GM15510 (cell line): ENCODE measurements around the gene CYFIP1.

Source experiments
- POLR2A ChIP-seq: IDR thresholded peaks from 3 replicates; pipeline ENCODE4 v1.6.1; 2011; ENCODE audit warnings: borderline replicate concordance; ENCODE audit not compliant: insufficient read length; ENCODE audit errors: extremely low read depth

The CYFIP1 gene

DNA sequence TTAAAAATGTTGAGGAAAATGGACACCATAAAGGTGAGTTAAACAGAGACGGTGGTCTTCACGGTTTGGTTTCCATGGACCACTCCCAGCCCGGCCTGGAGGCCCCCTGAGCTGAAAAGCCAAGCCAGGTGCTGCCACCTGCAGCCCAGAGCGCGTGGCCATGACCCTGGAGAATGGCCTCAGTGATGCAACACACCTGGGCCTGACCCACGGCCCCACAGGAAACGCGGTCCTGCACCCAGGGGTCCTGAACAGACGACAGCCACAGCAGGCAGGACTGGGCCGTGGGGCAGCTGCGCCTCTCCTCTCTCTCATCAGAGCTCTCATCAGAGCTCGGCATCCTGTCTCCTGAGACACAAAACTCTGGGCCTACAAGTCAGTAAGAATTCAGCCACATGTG, 77.6 kb downstream of the CYFIP1 start:
- no peak for TF ChIP-seq POLR2A

DNA sequence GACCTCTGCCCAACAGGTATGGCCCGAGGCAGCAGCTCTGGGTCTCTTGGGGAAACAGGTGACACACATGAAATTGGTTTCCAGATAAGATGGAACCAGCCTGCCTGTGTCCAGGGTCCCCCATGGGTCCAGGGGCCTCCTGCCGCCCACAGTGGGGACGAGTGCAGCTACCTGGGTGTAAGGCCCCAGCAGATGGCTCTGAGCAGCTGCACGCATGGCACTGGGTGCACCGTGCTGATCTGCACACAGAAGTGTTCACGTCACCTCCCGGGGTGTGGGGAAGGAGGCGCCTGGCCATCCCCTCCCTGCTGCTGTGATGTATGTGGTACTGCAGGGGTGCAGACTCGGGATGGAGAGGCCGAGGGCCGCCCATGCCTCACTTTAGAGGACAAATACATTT, 78.1 kb downstream of the CYFIP1 start:
- no peak for TF ChIP-seq POLR2A

DNA sequence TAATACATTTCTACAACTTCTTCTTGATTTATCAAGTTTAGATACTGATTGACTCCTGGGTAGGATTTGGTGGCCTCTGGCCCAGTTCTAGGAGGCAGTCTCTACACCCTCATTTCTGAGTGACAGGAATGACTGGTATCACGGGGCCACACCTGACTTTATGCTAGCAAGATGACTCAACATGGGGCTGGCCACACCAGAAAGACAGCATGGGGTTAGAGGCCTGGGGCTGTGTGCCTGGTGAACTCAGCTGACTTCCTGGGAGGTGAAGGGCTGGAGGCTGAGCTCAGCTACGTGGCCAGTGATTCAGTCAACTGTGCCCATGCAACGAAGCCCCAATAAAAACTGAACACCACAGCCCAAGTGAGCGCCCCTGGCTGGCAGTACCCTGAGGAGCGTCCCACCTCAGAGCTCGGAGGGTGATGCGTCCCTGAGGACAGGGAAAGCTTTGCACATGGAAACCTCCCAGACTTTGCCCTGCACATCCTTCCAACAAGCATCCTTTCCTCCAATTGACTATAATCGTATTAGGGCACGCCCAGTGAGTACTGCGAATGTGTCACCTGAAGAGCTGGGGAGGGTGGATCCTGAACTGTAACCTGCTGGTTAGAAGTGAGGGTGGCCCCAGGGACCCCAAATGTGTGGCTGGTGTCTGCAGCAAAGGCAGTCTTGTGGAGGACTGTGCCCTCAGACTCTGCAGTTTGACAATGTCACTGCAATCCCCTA, 84.5 kb downstream of the CYFIP1 start:
- TF ChIP-seq POLR2A = no peak

DNA sequence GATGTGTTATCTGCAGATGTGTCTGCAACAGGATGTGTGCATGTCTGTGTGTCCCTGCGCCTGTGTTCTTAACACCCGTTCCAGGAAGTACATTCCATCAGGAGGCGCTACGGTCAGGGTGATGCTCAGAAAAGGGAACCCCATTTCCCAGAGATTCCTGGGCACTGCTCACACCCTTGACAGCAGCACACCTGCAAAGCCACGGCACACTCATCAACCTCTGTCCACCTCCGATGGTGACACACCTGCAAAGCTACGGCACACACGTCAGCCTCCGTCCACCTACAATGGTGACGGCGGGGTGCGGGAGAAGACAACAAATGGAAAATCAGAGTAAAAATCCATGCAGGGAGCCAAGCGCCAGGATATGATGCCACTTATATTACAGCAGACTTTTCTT, 86.3 kb downstream of the CYFIP1 start:
- TF ChIP-seq POLR2A = no peak

DNA sequence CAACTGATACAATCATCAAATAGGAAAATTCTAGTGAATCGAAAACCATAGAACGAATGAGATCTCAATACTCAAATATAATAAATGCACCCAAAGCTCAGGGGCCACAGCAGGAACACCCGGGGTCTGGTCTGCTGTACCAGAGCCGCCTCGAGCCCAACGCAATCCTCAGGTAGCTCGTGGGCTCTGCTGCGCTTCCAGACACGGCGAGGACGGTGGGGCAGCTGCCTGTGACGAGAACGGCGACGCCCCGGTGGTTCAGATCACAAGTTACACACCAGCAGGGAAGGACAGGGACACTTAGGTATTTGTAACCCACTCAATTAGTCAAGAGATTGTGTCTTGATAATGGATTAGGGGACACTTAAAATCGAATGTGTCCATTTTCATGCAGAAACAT, 87.1 kb downstream of the CYFIP1 start:
- no peak for TF ChIP-seq POLR2A

DNA sequence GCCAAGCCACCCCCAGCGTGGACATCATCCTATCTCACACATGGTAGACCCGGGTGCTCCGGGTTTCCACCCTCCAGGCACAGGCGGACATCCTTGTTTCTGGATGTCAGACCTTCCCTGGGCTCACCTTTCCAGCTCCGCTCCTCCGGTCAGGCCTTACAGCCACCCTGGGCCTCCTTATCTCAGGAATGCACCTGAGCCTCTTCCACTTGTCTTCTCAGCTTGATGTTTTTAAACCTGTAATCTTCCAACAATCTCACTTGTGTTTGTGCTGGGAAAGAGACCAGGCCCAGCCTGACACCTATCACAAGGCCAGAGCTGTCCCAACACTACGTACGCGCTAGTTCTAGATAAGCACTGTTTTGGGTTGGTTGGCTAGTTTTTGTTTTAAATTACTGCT, 87.8 kb downstream of the CYFIP1 start:
- no peak for TF ChIP-seq POLR2A

DNA sequence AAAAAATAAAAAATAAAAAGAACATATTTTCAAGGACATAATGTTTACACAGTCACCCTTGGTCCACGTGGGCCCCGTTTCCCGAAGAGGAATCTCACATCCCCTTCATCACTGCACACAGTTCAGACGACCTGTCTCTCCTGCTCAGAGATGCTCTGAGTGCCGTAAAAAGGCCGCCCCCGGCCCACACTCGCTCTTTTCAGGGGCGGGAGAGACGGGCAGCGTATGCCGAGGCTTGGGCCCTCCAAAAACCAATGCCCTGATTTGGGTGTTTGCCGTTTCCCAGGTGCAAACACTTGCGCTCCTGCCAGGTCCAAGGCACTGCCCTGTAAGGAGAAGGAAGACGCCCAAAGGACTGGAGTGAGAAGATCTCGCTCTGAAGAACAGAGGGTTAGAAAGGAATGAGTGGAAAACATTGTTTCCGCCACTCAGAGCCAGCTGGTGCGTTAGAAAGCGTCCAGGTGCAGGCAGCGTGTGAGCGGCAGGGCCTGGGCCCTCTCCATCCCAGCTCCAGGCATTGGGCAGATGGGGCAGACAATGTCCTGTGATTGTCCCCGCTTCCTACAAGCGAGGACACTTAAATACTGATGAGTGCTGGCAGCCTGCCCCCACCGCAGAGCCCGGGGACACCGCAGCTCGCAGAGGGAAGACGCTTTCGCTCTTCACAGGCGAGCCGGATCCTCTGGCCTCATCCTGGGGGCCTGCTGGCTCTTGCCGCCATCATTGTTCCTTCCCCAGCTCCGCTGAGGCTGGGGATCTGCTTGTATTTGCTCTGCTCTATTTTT, 88.5 kb downstream of the CYFIP1 start:
- TF ChIP-seq POLR2A = no peak

DNA sequence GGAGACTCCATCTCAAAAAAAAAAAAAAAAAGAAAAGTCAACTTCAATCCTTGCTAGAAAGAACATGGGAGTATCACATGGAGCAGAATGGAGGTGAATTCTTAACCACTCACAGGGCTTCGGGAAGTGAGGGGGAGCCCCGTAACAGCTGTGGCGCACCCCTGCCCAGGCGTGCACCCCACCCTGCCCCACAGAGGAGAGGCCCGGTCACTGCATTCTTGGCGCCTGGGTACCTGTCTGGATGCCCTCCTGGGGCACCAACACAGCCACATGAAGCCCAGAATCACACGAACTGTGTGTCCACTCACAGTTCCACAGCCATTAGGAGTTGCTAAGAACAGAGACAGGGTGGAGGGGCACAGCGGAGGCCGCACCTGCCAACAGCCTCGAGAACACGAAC, 89.9 kb downstream of the CYFIP1 start:
- no peak for TF ChIP-seq POLR2A

DNA sequence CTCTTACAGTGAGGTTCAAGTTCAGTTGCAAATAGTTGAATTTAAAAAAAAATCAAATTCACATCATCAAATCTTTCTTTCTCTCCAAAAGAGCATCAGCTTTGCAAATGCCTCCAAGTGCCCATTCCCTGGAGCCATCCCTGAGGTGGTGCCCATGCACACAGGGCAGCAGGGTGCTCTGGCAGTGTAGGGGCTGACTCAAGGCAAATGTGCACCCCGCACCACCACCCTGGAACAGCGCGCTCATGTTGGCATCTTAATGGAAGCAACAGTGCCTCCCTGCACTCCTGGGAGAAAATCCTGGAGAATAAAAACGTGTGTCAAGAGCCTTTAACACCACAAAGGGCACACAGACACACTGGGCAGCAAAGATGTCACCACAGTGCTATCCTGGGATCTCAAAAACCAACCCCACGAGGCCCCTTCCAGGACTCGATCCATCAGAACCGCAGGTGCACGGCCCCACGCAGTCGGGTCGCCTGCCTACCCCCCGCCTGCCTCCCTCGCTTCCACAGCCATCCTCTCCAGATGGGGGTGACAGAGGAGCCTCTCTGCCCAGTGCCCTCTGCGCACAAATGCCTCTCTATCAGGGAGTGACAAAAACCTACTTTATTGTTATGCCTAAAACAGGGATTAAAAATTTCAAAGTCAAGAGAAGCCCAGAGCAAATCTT, 90.9 kb downstream of the CYFIP1 start:
- TF ChIP-seq POLR2A = no peak

DNA sequence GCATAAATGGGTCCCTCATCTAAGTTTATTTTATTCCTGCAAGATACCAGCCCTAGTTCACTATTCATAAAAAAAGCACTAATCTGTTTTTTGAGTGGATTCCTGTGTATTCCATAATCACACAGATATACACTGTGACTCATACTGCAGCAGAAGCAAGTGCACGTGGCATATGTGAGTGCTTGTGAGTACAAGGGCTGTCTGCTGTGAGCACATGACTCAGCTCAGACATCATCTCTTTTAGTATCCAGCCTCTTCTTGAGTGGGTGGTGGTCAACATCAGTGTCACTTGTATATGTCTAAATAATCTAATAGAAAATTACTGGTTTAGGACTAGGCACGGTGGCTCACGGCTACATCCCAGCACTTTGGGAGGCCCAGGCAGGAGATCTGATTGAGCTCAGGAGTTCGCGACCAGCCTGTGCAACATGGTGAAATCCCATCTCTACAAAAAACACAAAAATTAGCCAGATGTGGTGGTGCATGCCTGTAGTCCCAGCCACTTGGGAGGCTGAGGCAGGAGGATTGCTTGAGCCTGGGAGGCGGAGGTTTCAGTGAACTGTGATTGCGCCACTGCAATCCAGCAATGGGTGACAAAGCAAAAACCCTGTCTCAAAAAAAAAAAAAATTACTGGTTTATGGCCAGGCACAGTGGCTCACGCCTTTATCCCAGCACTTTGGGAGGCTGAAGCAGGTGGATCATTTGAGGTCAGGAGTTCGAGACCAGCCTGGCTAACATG, 91.9 kb downstream of the CYFIP1 start:
- TF ChIP-seq POLR2A = no peak

DNA sequence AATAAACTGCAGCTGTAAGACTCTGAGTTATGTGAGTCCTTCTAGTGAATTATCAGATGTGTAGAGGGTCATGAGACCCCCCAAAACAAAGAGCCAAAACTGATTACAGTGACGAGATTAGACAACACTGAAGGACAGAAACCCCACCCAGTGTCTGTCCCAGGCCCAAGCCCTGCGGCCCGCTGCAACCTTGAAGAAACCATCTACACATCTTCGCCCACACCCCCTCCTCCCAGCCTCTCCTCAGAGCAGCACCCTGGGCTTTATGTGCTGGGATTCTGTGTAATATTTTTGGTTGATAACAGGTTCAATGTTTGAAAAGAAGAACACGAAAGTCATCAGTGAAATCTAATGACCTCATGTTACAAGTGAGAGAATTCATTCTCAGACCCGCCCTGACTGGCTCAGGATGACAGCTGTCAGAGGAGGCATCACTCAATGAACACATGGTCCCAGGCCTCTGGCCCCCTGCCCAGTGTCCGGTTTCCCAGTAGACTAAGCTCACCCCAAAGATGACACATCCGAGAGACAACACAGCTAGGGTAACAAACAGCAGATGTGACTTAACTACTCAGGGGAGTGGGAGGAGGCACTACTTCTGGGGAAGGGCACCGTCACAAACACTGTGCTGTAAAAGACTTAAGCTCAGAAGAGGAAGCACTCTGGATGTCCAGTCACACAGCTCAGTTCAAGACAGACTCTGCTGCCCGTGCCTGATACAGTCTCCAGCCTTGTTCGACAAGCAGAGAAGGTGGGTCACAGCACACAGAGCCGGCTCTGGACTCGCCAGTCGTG, 92.8 kb downstream of the CYFIP1 start:
- no peak for TF ChIP-seq POLR2A

DNA sequence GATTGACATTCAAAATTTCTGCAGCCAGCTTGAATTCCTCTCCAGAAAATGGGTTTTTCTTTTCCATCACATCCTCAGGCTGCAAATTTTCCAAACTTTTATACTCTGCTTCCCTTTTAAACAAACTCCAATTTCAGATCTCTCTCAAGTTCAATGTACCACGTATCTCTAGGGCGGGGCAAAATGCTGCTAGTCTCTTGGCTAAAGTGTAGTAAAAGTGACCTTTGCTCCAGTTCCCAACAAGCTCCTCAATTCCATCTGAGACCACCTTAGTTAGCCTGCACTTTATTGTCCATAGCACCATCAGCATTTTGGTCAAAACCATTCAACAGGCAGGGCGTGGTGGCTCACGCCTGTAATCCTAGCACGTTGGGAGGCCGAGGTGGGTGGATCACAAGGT, 95.0 kb downstream of the CYFIP1 start:
- TF ChIP-seq POLR2A = no peak

DNA sequence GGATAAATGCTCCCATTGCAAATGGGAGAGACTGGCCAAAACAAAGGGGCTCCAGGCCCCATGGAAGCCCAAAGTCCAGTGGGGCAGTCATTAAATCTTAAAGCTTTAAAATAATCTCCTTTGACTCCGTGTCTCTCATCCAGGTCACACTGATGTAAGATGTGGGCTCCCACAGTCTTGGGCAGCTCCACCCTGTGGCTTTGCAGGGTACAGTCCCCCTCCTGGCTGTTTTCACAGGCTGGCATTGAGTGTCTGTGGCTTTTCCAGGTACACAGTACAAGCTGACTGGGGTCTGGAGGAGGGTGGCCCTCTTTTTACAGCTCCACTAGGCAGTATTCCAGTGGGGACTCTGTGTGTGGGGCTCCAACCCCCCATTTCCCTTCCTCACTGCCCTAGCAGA, 95.8 kb downstream of the CYFIP1 start:
- no peak for TF ChIP-seq POLR2A

DNA sequence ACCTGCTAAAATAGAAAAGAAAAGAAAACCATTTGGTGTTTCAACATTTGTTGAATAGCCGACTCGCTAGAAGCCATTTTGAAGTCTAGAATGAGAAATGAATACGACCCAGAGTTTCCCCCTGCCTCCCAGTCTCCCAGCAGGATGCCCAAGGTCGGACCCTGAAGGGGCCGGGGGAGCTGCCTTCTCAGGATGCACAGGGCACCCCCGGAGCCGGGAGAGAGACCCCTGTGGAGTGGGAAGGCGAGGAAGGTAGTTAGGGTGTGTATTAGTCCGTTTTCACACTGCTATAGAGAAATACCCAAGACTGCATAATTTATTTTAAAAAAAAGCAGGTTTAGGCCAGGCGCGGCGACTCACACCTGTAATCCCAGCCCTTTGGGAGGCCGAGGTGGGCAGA, 97.0 kb downstream of the CYFIP1 start:
- TF ChIP-seq POLR2A = no peak
